ENCODE results near the gene CMTM3. TPM values are rescaled to one million over a fixed set of nuclear protein-coding genes. Genes with fewer than 3 reads are reported as not detected.
A peak's percentile ranks its signal among the peaks of the same experiment; 100 is the strongest.
"Not testable (repeated sequence)": the region's sequence is repeated elsewhere in the genome, so short reads cannot be mapped to it uniquely, and the experiment has no call there.

The CMTM3 gene
- total and polyA plus RNA-seq, 4 donors, result 1.6 to 12.2 (median 4.6) TPM

DNA sequence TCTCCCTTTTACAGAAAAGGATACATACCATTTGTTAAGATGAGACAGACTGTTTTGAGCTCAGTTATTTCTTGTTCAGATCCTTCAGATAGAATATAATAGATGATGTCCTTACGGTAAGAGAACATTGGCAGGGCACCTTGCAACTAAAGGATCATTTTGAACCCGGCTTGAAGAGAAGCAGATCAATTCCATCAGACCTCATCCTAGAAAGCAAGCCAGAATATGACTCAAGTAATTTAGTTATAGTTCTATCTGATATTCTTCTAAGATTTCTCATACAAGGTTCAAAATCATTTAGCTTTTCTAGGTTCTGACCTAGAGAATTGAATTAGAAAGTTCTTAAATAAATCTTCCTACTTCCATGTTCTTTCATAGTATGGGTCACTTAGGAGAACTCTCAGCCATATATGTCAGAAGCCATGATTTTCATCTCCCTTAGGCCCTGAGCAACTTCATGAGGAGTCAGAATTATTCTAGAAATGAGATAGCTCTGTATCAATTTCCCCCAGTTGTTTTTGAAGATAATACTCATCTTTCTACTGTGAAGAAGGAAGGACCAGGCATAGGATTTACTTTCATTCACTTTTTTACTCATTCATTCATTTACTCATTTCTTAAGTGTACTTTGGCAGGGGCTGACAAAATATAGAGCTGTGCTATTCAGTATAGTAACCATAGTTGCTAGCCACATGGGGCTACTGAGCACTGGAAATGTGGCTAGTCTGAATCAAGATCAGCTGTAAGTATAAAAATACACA, 40.8 kb upstream of the CMTM3 start:
- TF ChIP-seq, protein P1, sequence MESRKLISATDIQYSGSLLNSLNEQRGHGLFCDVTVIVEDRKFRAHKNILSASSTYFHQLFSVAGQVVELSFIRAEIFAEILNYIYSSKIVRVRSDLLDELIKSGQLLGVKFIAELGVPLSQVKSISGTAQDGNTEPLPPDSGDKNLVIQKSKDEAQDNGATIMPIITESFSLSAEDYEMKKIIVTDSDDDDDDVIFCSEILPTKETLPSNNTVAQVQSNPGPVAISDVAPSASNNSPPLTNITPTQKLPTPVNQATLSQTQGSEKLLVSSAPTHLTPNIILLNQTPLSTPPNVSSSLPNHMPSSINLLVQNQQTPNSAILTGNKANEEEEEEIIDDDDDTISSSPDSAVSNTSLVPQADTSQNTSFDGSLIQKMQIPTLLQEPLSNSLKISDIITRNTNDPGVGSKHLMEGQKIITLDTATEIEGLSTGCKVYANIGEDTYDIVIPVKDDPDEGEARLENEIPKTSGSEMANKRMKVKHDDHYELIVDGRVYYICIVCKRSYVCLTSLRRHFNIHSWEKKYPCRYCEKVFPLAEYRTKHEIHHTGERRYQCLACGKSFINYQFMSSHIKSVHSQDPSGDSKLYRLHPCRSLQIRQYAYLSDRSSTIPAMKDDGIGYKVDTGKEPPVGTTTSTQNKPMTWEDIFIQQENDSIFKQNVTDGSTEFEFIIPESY (IDR thresholded peaks at IDR 0.05), result no peak
- TF ChIP-seq HNF4G (IDR thresholded peaks at IDR 0.05), result no peak
- no peak for TF ChIP-seq GABPA (IDR thresholded peaks at IDR 0.05 in 1 of 2, conservative IDR thresholded peaks at IDR 0.05 in 1 of 2)
- Histone ChIP-seq H3K9ac (ENCODE audit: low read depth in 1 of 2, low read length in 2 of 2) (peak overlapping the region in 1 of 2 donors; percentile 6), H3K27ac (ENCODE audit: low read depth in 1 of 2, low read length in 2 of 2) (no peak overlapping the region), H3K27me3 (ENCODE audit: control insufficient read depth in 4 of 4, insufficient read depth in 4 of 4, low read length in 3 of 4) (no peaks in the 10 kb centered on the region), H3K36me3 (ENCODE audit: control insufficient read depth in 4 of 4, insufficient read depth in 3 of 4, low read depth in 1 of 4, low read length in 3 of 4) (peaks cover 0 to 6% (median 1%) of the 10 kb centered on the region in 4 donors), H3K4me3 (ENCODE audit: low read depth in 1 of 3, low read length in 3 of 3) (no peak overlapping the region), H3K9me3 (ENCODE audit: control insufficient read depth in 4 of 4, low read length in 3 of 4) (no peaks in the 10 kb centered on the region), H3K4me1 (ENCODE audit: control insufficient read depth in 4 of 4, insufficient read depth in 4 of 4, low read length in 3 of 4) (peaks cover 0 to 7% (median under 1%) of the 10 kb centered on the region in 4 donors)
- WGBS, result 95% methylated on average over 2 of the region's 2 CpGs
- no peak for DNase-seq (ENCODE audit: low spot score)

DNA sequence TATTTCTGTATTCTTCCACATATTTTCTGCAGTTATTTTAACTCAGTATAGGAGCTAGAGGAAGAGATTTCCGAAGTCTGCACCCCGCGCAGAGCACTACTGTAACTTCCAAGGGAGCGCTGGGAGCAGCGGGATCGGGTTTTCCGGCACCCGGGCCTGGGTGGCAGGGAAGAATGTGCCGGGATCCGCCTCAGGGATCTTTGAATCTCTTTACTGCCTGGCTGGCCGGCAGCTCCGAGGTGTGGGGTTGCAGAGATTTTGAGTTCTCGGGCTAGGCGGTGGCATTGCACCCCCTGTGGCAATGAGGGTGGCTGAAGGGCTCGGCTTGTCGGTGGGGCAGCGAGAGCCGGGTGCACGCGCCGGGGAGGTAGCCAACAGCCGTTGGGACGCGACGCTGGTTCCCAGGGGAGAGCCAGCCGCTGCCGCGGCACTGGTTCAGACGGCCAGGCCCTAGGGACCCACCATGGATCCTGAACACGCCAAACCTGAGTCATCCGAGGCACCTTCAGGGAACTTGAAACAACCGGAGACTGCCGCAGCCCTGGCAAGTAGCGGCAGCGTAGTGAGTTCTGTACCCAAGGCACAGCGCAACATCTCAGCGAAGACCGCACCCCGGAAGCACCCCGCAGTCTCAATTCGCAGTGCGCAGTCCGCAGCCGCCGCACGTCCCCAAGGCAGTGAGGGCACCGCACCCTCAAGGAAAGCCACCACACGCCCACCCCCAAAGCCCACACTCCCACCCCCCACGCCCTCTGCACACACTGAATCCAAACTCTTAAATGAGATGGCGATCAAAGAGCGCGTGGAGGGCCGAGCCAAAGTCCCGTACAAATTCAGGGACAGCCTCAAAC, 38.2 kb upstream of the CMTM3 start, which contains the start of gene CMTM1:
Gene CMTM1 (plus strand): TSS at position 389 of the 851 bp plus-strand sequence. CDS start 75 bp downstream, at position 464.
- no peaks in the 10 kb centered on the region for H3K27me3 ChIP-seq (ENCODE audit: control insufficient read depth in 4 of 4, insufficient read depth in 4 of 4, low read length in 3 of 4)

DNA sequence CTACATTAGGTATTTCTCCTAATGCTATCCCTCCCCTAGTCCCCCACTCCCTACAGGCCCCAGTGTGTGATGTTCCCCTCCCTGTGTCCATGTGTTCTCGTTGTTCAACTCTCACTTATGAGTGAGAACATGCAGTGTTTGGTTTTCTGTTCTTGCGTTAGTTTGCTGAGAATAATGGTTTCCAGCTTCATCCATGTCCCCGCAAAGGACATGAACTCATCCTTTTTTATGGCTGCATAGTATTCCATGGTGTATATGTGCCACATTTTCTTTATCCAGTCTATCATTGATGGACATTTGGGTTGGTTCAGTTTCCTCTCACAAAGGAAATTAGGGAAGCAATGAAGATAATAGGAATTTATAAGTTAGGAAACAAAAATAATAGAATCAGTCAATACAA, 37.2 kb upstream of the CMTM3 start:
- not testable (repeated sequence) for H3K9me3 ChIP-seq (ENCODE audit: control insufficient read depth in 4 of 4, low read length in 3 of 4); H3K27me3 ChIP-seq (ENCODE audit: control insufficient read depth in 4 of 4, insufficient read depth in 4 of 4, low read length in 3 of 4); H3K4me1 ChIP-seq (ENCODE audit: control insufficient read depth in 4 of 4, insufficient read depth in 4 of 4, low read length in 3 of 4); H3K27ac ChIP-seq (ENCODE audit: low read depth in 1 of 2, low read length in 2 of 2); H3K4me3 ChIP-seq (ENCODE audit: low read depth in 1 of 3, low read length in 3 of 3); H3K36me3 ChIP-seq (ENCODE audit: control insufficient read depth in 4 of 4, insufficient read depth in 3 of 4, low read depth in 1 of 4, low read length in 3 of 4); DNase-seq (ENCODE audit: low spot score); H3K9ac ChIP-seq (ENCODE audit: low read depth in 1 of 2, low read length in 2 of 2)
- 95% methylated on average over 3 of the region's 3 CpGs for WGBS

More for the DNA sequence above, 38.2 kb upstream of the CMTM3 start, which contains the start of gene CMTM1:
- Histone ChIP-seq H3K4me3 (ENCODE audit: low read depth in 1 of 3, low read length in 3 of 3) (no peak within 1 kb of the TSS), H3K9me3 (ENCODE audit: control insufficient read depth in 4 of 4, low read length in 3 of 4) (no peaks in the 10 kb centered on the region), H3K4me1 (ENCODE audit: control insufficient read depth in 4 of 4, insufficient read depth in 4 of 4, low read length in 3 of 4) (peaks cover 0 to 1% (median 0%) of the 10 kb centered on the region in 4 donors), H3K9ac (ENCODE audit: low read depth in 1 of 2, low read length in 2 of 2) (no peak within 1 kb of the TSS), H3K27ac (ENCODE audit: low read depth in 1 of 2, low read length in 2 of 2) (no peak within 1 kb of the TSS), H3K36me3 (ENCODE audit: control insufficient read depth in 4 of 4, insufficient read depth in 3 of 4, low read depth in 1 of 4, low read length in 3 of 4) (peaks cover 0 to 6% (median 0%) of the 10 kb centered on the region in 4 donors)
- no peak for DNase-seq (ENCODE audit: low spot score)
- 95% methylated on average over 54 of the region's 54 CpGs for WGBS
- TF ChIP-seq RXRA (IDR thresholded peaks at IDR 0.05) (no peak), GABPA (IDR thresholded peaks at IDR 0.05 in 1 of 2, conservative IDR thresholded peaks at IDR 0.05 in 1 of 2) (no peak), SP1 (IDR thresholded peaks at IDR 0.05) (no peak), FOXA2 (IDR thresholded peaks at IDR 0.05) (no peak), TAF1 (conservative IDR thresholded peaks at IDR 0.05) (no peak), YY1 (IDR thresholded peaks at IDR 0.05) (no peak), FOXA1 (IDR thresholded peaks at IDR 0.05) (no peak)
- TF ChIP-seq, protein P2, sequence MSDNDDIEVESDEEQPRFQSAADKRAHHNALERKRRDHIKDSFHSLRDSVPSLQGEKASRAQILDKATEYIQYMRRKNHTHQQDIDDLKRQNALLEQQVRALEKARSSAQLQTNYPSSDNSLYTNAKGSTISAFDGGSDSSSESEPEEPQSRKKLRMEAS (IDR thresholded peaks at IDR 0.05), result no peak
- TF ChIP-seq, protein P1 (IDR thresholded peaks at IDR 0.05), result no peak
- TF ChIP-seq, protein P3, sequence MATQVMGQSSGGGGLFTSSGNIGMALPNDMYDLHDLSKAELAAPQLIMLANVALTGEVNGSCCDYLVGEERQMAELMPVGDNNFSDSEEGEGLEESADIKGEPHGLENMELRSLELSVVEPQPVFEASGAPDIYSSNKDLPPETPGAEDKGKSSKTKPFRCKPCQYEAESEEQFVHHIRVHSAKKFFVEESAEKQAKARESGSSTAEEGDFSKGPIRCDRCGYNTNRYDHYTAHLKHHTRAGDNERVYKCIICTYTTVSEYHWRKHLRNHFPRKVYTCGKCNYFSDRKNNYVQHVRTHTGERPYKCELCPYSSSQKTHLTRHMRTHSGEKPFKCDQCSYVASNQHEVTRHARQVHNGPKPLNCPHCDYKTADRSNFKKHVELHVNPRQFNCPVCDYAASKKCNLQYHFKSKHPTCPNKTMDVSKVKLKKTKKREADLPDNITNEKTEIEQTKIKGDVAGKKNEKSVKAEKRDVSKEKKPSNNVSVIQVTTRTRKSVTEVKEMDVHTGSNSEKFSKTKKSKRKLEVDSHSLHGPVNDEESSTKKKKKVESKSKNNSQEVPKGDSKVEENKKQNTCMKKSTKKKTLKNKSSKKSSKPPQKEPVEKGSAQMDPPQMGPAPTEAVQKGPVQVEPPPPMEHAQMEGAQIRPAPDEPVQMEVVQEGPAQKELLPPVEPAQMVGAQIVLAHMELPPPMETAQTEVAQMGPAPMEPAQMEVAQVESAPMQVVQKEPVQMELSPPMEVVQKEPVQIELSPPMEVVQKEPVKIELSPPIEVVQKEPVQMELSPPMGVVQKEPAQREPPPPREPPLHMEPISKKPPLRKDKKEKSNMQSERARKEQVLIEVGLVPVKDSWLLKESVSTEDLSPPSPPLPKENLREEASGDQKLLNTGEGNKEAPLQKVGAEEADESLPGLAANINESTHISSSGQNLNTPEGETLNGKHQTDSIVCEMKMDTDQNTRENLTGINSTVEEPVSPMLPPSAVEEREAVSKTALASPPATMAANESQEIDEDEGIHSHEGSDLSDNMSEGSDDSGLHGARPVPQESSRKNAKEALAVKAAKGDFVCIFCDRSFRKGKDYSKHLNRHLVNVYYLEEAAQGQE (IDR thresholded peaks at IDR 0.05), result no peak
- TF ChIP-seq, protein P4, sequence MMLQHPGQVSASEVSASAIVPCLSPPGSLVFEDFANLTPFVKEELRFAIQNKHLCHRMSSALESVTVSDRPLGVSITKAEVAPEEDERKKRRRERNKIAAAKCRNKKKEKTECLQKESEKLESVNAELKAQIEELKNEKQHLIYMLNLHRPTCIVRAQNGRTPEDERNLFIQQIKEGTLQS (IDR thresholded peaks at IDR 0.05), result no peak

Measured in liver (tissue), 9 donors.